Activated CD4-positive, CD25-positive, alpha-beta regulatory T cell (primary cell): ENCODE results near the gene CARD16.
"Not testable (repeated sequence)": the region's sequence is repeated elsewhere in the genome, so short reads cannot be mapped to it uniquely, and the experiment has no call there.

Source experiments
- DNase-seq, 4 experiments: peaks; one replicate each; lab custom pipeline; 2025; lab: John Stamatoyannopoulos, UW

CARD16 gene

GRCh38 chr11:105049481-105049880, 4.3 kb upstream of the CARD16 start:
- DNase-seq, result no peak

GRCh38 chr11:105046898-105047579, 1.9 kb upstream of the CARD16 start:
- DNase-seq, result no peak

- DNase-seq, result no peak
These were observed 651 bp upstream of the CARD16 start for GRCh38 chr11:105045676-105046296.

GRCh38 chr11:105042178-105042577, 3.0 kb downstream of the CARD16 start:
- no peak for DNase-seq

GRCh38 chr11:105040703-105041102, 4.4 kb downstream of the CARD16 start:
- no peak for DNase-seq

GRCh38 chr11:105034813-105035620, 10.1 kb downstream of the CARD16 start, which contains the start of gene CASP1:
Gene CASP1 (minus strand): TSS chr11:105035144. CDS start chr11:105035113, 31 bp downstream.
- no peak for DNase-seq

- not testable (repeated sequence) for DNase-seq
These were observed 10.7 kb downstream of the CARD16 start for GRCh38 chr11:105034388-105034787.

GRCh38 chr11:105033781-105034180, 11.4 kb downstream of the CARD16 start:
- no peak for DNase-seq

GRCh38 chr11:105033343-105033742, 11.8 kb downstream of the CARD16 start:
- DNase-seq, result no peak

- no peak for DNase-seq
These were observed 12.6 kb downstream of the CARD16 start for GRCh38 chr11:105032495-105032894.

GRCh38 chr11:105027678-105028077, 17.5 kb downstream of the CARD16 start:
- no peak for DNase-seq

- DNase-seq, result no peak
These were observed 20.7 kb downstream of the CARD16 start for GRCh38 chr11:105024394-105024793.

GRCh38 chr11:105023003-105023402, 22.1 kb downstream of the CARD16 start, which contains the start of gene CASP5:
Gene CASP5 (minus strand): TSS chr11:105023168. CDS start chr11:105023136, 32 bp downstream.
- DNase-seq, result no peak

GRCh38 chr11:105022527-105022926, 22.6 kb downstream of the CARD16 start:
- no peak for DNase-seq

- DNase-seq, result no peak
These were observed 37.7 kb downstream of the CARD16 start for GRCh38 chr11:105007463-105007862.

- no peak for DNase-seq
These were observed 39.7 kb downstream of the CARD16 start for GRCh38 chr11:105005451-105005845.

GRCh38 chr11:105004021-105004420, 41.1 kb downstream of the CARD16 start:
- no peak for DNase-seq

GRCh38 chr11:105003151-105003550, 42.0 kb downstream of the CARD16 start:
- no peak for DNase-seq

- DNase-seq, result peak; percentile 6 to 20 (median 8)
These were observed 44.3 kb downstream of the CARD16 start for GRCh38 chr11:105000797-105001196.

- DNase-seq, result no peak
These were observed 45.0 kb downstream of the CARD16 start for GRCh38 chr11:105000167-105000566.

- no peak for DNase-seq
These were observed 45.4 kb downstream of the CARD16 start for GRCh38 chr11:104999721-105000120.

- DNase-seq, result no peak
These were observed 47.8 kb downstream of the CARD16 start for GRCh38 chr11:104997288-104997687.

- DNase-seq, result no peak
These were observed 50.1 kb downstream of the CARD16 start for GRCh38 chr11:104995001-104995408.
